Thyroid gland (tissue), 4 donors: ENCODE results near the gene FNDC3B.

Experiments used
- POLR2A ChIP-seq, 2 donors: fragments of 450-650 bp; IDR thresholded peaks; one replicate each; pipeline ENCODE4 v1.6.1; 2017; ENCODE audit warnings: antibody characterized with exemption in 2 of 2, mild to moderate bottlenecking in 2 of 2, moderate library complexity in 1 of 2
- TF ChIP-seq, protein P1 (sequence below), 6 experiments: fragments of 200-600 bp in 3 of 6; fragments of 450-650 bp in 3 of 6; sonication (generic) in 3 of 6; IDR thresholded peaks; one replicate each; pipeline ENCODE4 v1.5.1; 2016 to 2019; ENCODE audit warnings: antibody characterized with exemption in 6 of 6, mild to moderate bottlenecking in 2 of 6, inconsistent platforms in 1 of 6, moderate library complexity in 1 of 6

GRCh38 chr3:172232579-172233212 is 193.3 kb downstream of the FNDC3B start:
- TF ChIP-seq, protein P1, sequence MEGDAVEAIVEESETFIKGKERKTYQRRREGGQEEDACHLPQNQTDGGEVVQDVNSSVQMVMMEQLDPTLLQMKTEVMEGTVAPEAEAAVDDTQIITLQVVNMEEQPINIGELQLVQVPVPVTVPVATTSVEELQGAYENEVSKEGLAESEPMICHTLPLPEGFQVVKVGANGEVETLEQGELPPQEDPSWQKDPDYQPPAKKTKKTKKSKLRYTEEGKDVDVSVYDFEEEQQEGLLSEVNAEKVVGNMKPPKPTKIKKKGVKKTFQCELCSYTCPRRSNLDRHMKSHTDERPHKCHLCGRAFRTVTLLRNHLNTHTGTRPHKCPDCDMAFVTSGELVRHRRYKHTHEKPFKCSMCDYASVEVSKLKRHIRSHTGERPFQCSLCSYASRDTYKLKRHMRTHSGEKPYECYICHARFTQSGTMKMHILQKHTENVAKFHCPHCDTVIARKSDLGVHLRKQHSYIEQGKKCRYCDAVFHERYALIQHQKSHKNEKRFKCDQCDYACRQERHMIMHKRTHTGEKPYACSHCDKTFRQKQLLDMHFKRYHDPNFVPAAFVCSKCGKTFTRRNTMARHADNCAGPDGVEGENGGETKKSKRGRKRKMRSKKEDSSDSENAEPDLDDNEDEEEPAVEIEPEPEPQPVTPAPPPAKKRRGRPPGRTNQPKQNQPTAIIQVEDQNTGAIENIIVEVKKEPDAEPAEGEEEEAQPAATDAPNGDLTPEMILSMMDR (IDR thresholded peaks at IDR 0.05): no peak
- no peak for TF ChIP-seq POLR2A (IDR thresholded peaks at IDR 0.05)
